SH-SY5Y (cell line): Measurements from ENCODE around the gene PTGER4.

ENCODE experiments used
- GATA2 ChIP-seq: IDR thresholded peaks from 2 replicates; pipeline ENCODE4 v1.6.1; 2011; ENCODE audit warnings: mild to moderate bottlenecking, low read depth, low read length
- GATA3 ChIP-seq: IDR thresholded peaks from 2 replicates; pipeline ENCODE4 v1.6.1; 2011; ENCODE audit warnings: low read depth, mild to moderate bottlenecking, low read length, moderate library complexity

GRCh38 chr5:40690267-40690666, 10.6 kb downstream of the PTGER4 start:
- TF ChIP-seq GATA3 (no peak), GATA2 (no peak)
